Right ventricle myocardium inferior (tissue), 1 donor: ENCODE results near the gene AMT. TPM values are rescaled to one million over a fixed set of nuclear protein-coding genes. Genes with fewer than 3 reads are reported as not detected.

Experiments used
- total RNA-seq: library from RNA; stranded (reverse); fragmentation: NEBNext Ultra II Directional; extraction: Animal tissue kit (Norgen Biotek cat#: 25700); gene quantifications from one replicate; pipeline ENCODE4 v1.2.1, GENCODE V29; 2021
- donor health status: DM: no; HTN: yes; CAD: no; lungs with severe emphysema.

AMT gene
- total RNA-seq, 1 donor from 2014 or later, result 20.5 TPM

Other genes with a start within 250 kb of the AMT start
- gene C3orf62, start 145.2 kb downstream of the AMT start, total RNA-seq, result 2.1 TPM
- gene USP4, start 82.4 kb downstream of the AMT start, total RNA-seq, result 39.4 TPM
- 136 TPM for gene GPX1, start 64.1 kb downstream of the AMT start, total RNA-seq
- gene RHOA, start 10.5 kb downstream of the AMT start, total RNA-seq, result 285 TPM
- gene TCTA, start 10.1 kb downstream of the AMT start, total RNA-seq, result 17.1 TPM
- 15.5 TPM for gene NICN1, start 6.9 kb upstream of the AMT start, total RNA-seq
- 129 TPM for gene DAG1, start 47.8 kb upstream of the AMT start, total RNA-seq
- 0.27 TPM for gene BSN, start 132.0 kb upstream of the AMT start, total RNA-seq